HUDEP-2 (cell line): ENCODE measurements around the gene SCN2B.

Experiments
- DNase-seq, 76 experiments: peaks; one replicate each; lab custom pipeline; 2025; ENCODE audit not compliant: unreplicated experiment in 76 of 76; lab: John Stamatoyannopoulos, UW

SCN2B gene

GRCh38 chr11:118154641-118155040 is 21.8 kb downstream of the SCN2B start:
- no peak for DNase-seq

GRCh38 chr11:118153976-118154375 is 22.5 kb downstream of the SCN2B start:
- DNase-seq: no peak

GRCh38 chr11:118153516-118153915 is 22.9 kb downstream of the SCN2B start:
- DNase-seq: no peak

- DNase-seq: no peak
These were observed 23.6 kb downstream of the SCN2B start, which contains the start of gene SCN4B for GRCh38 chr11:118152552-118153471. Gene SCN4B (minus strand): TSS chr11:118152823. CDS start chr11:118152673, 150 bp downstream.

- no peak for DNase-seq
These were observed 24.4 kb downstream of the SCN2B start for GRCh38 chr11:118152020-118152551.

- DNase-seq: no peak
These were observed 25.0 kb downstream of the SCN2B start for GRCh38 chr11:118151431-118151830.

- DNase-seq: no peak
These were observed 26.9 kb downstream of the SCN2B start for GRCh38 chr11:118149493-118149892.

- no peak for DNase-seq
These were observed 27.6 kb downstream of the SCN2B start for GRCh38 chr11:118148856-118149255.

- no peak for DNase-seq
These were observed 28.2 kb downstream of the SCN2B start for GRCh38 chr11:118148240-118148639.

GRCh38 chr11:118147502-118147901 is 28.9 kb downstream of the SCN2B start:
- no peak for DNase-seq

- DNase-seq: no peak
These were observed 29.9 kb downstream of the SCN2B start for GRCh38 chr11:118146554-118146953.

GRCh38 chr11:118145285-118146227 is 30.9 kb downstream of the SCN2B start:
- DNase-seq: peak in 57 of 76 experiments; percentile 2 to 64 (median 32)

GRCh38 chr11:118144301-118145268 is 31.9 kb downstream of the SCN2B start:
- DNase-seq: no peak

GRCh38 chr11:118143661-118144185 is 32.7 kb downstream of the SCN2B start:
- no peak for DNase-seq

- no peak for DNase-seq
These were observed 33.6 kb downstream of the SCN2B start for GRCh38 chr11:118142809-118143208.

GRCh38 chr11:118142081-118142480 is 34.4 kb downstream of the SCN2B start:
- DNase-seq: no peak

GRCh38 chr11:118139578-118139977 is 36.9 kb downstream of the SCN2B start:
- DNase-seq: no peak

- no peak for DNase-seq
These were observed 37.5 kb downstream of the SCN2B start for GRCh38 chr11:118138839-118139420.

- DNase-seq: no peak
These were observed 39.6 kb downstream of the SCN2B start for GRCh38 chr11:118136801-118137200.
